Cardiac septum (tissue), 1 donor: ENCODE measurements around the gene MTCL3.

ENCODE experiments used
- DNase-seq: peaks from one replicate; pipeline ENCODE4 v3.0.0-alpha.2; 2020; ENCODE audit warnings: low spot score
- intact Hi-C: fragments of 100-400 bp; cut with DNase I; formaldehyde crosslinking; loops from one replicate; pipeline ENCODE4 v1.14.0; 2022
- donor health status: DM: no; HTN: no; CAD: no.

The MTCL3 gene

GRCh38 chr6:127475135-127475822 lies 43.9 kb downstream of the MTCL3 start:
- intact Hi-C loops = no loop called here
- no peak for DNase-seq

DNA sequence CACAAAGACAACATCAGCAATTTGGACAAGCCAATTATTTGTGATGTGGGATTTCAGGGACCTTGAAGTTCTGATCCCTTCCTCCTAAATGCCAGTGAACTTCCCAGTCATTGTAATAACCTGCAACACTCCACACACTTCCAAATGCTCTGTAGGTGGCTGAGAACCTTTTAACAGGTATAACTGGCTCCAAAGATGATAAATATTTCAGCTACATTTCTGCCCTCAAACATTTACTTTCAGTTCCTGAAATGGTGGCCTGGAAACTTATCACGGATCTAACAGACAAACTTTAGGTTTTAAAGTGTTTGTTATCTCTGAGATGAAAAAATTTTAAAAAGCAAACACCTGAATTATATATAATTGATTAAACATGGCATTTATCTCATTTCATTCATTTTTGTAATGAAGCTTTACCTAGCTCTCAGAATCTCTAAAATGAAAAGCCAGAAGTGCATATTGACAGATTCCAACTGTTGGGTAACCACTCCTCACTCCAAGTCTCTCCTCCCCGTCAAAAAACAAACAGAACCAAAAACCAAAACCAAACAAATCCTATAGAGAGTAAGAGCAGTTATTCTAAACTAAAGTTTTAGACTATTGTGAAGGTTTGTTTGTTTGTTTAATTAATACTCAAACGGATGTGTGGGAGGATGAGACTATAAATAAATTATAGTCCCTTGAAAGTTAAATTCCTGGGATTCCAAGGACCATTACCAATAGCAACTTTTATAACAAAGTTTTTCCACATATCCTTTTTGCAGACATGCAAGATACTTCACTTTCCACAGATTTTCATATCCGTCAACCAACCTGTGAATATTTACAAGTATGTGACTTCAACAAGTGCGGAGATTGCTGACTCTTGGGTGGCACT lies 47.5 kb downstream of the MTCL3 start:
- intact Hi-C loops = no loop called here

GRCh38 chr6:127468936-127469335 lies 50.2 kb downstream of the MTCL3 start:
- intact Hi-C loops = no loop called here
- no peak for DNase-seq

More for the DNA sequence above, 47.5 kb downstream of the MTCL3 start:
- DNase-seq = no peak

DNA sequence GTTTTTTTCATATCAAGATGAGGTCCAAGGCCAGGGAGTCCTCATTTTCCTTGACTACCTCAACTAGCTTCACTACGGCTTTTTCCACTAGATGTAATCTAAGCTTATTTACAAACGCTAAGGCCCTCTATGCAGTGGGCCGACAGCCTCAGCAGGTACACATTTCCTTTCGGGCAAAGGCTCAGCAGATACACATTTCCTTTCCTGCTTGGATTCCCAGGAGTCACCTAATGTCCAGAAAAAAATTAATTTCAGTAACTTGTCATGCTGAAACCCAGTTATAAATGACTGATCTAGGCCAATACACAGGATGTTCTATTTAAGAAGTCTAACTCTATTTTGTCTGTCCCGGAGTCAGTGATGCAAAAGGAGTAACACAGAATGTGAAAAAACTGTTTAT lies 52.7 kb downstream of the MTCL3 start:
- intact Hi-C loops = no loop called here
- DNase-seq = no peak

GRCh38 chr6:127464881-127465459 lies 54.2 kb downstream of the MTCL3 start:
- intact Hi-C loops = no loop called here
- no peak for DNase-seq

GRCh38 chr6:127464161-127464880 lies 54.8 kb downstream of the MTCL3 start:
- intact Hi-C loops = no loop called here
- DNase-seq = no peak

DNA sequence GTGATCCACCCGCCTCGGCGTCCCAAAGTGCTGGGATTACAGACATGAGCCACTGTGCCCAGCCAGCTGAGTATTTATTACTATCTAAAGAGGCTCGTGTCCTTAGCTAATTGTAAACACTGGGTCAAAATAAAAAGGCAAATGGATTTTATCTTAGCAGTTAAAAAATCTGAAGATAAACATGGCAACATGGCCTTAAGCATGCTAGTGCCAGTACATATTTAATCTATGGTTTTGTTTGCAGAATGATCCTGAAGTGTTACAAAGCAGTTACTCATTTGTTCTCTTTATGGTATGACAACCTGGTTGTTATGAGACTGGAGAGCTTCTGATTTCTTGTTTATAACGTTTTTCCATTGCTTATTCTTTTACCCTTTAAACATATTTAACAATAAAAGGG lies 56.1 kb downstream of the MTCL3 start:
- DNase-seq = no peak
- intact Hi-C loops = no loop called here

GRCh38 chr6:127462376-127462775 lies 56.8 kb downstream of the MTCL3 start:
- intact Hi-C loops = no loop called here
- no peak for DNase-seq

DNA sequence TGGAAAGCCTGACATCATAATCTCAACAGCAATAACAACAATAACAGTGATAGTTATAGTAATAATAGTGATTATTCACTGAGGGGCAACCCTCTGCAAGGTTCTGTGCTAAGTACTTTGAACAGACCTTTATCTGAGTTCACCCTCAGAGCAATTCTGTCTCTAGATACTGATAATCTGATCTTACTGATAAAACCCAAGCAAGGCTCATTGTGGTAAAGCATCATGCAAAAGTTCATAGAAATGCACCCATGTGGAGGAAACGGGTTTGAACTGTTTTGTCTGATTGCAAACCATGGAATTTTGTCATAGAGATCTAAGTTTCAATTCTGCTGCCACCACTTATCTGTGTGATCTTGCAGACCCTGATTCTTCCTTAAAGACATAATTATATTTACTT lies 58.7 kb downstream of the MTCL3 start:
- no peak for DNase-seq
- intact Hi-C loops = no loop called here

DNA sequence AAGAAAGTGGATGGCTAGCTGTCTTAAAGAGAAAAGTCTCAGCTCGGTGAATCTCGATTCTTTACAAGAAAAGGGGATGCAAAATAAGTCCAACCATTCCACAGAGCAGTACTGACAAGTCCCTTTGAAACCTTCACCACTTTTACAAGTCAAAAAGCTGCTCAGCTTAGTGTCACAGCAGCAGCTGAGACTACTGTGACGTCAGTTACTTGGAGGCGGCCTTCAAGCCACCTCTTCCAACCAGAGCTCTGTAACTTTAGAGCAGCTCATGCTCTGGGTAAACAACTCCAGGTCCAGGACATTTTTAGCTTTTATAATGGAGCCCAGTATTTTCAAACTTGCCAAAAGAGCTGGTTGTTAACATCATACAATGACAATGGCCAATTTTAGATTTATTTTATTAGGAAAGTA lies 59.9 kb downstream of the MTCL3 start, which contains the start of gene KIAA0408:
Gene KIAA0408 (minus strand): TSS at position 159 of the 411 bp plus-strand sequence. CDS start 5,408 bp downstream, outside the sequence.
- intact Hi-C loops = no loop called here
- DNase-seq = no peak

DNA sequence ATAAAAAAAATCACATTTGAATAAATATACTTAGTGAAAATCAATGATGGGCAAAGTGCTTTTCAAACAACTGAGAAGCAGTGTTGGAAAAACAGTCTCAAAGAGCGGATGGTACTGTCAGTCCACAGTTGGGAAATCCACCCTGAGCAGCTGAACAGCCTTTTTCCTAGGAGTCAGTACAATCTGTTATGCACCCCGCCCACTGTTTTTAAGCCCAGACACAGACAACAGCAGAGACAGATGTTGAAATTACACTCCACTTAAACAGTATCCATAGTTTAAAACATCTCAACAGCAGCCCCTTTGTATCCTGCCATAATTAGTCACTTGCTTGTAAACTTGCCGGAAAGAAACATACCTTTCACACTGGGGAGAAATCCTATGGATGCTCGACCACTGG lies 60.3 kb downstream of the MTCL3 start:
- intact Hi-C loops = no loop called here
- DNase-seq = no peak

GRCh38 chr6:127458222-127458621 lies 60.9 kb downstream of the MTCL3 start:
- intact Hi-C loops = no loop called here
- DNase-seq = no peak

DNA sequence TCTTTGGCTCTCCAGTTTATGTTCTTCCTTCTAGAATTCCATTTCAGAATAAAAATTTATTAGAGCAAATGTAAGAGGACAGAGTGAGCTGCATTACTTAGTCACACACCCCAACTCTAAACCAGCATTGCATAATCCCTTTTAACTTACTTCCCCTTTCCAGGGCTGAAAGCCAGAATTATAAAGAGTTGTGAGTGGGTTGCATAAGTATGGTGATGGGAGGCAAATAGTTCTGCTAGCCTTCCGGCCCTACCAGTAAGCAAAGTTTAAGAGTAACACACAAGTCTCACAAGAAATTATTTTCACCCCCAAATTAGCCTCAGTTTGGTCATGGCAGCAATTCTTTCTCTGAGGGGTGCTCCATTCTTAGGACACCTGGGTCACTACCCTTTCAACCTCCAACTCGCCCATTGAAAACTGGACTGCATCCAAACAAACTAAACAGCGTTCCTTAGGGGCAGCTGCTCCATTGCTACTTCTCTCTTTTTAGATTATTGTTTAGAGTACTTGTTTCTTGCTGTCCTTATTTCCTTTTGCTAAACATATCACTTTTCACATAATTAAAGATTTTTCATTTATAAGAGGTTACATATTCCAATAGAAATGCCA lies 61.6 kb downstream of the MTCL3 start:
- intact Hi-C loops = no loop called here
- DNase-seq = no peak

- intact Hi-C loops = no loop called here
- no peak for DNase-seq
Observed at GRCh38 chr6:127456465-127456864, 62.7 kb downstream of the MTCL3 start.

GRCh38 chr6:127453845-127454619 lies 65.1 kb downstream of the MTCL3 start:
- no peak for DNase-seq
- intact Hi-C loops = no loop called here

GRCh38 chr6:127452803-127453202 lies 66.3 kb downstream of the MTCL3 start:
- intact Hi-C loops = no loop called here
- no peak for DNase-seq

DNA sequence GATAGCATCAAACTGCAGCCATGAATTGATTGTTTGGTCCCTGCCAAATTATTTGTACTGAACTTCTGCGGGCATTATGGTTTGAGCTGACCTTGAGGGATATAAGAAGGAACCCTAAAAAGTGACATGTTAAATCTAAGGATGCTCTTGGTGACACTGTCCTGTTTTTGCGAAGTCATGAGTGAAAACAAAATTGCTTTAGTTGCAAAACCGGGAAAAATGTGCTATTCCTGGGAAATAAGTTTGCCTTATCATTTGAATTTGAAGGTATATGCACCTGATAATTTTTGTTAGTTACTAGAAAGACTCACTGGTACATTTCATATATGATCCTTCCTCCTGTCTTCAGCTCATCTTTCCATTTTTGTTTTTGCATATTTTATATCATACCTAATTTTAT lies 67.7 kb downstream of the MTCL3 start:
- DNase-seq = no peak
- intact Hi-C loops = no loop called here

DNA sequence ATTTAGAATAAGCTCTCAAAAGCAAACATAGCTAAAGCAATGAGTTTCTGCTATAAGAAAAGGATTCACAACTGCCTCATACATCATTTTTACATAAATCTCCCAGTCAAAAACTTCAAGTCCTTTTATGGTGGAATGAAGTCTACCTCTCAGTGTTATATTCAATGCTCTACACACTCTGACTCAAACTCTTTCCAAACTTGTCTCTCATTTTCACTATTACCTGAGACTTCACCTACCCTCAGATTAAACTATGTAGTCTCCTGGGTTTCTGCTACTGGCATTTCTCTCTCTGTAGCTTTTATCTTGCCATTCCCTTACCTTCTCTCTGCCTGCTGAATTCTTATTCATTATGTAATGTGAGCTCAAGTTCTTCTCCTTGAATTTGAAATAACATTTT lies 71.4 kb downstream of the MTCL3 start:
- intact Hi-C loops = no loop called here
- no peak for DNase-seq

DNA sequence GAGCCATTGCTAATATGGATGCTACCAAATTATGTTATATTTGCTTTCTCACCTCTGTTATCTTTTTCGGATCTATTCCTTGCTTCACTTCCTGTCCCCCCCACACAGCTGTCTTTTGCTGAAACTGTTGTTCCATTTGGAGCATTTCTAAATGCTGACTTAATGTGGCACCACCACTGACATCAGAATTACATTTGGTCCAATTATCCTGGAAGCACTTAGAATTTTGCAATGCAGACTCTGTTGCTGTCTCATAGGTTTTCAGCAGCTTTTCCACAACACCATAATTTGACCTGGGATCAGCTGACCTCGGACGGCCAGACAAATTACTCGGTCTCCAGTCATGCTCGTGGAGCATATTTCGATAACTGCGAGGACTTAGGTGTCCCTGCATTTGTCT lies 72.8 kb downstream of the MTCL3 start:
- no peak for DNase-seq
- intact Hi-C loops = no loop called here
